NB4 (cell line): ENCODE data around the gene KLF16.
A peak's percentile ranks its signal among the peaks of the same experiment; 100 is the strongest.
"Not testable (repeated sequence)": the region's sequence is repeated elsewhere in the genome, so short reads cannot be mapped to it uniquely, and the experiment has no call there.

ENCODE experiments used
- DNase-seq: peaks from one replicate; pipeline ENCODE4 v3.0.0; 2010; ENCODE audit warnings: low read depth
- H3K4me3 ChIP-seq: one replicate; pipeline ENCODE4 v1.5.1; 2011; ENCODE audit warnings: mild to moderate bottlenecking, low read depth, low read length, moderate library complexity
- MAX ChIP-seq: IDR thresholded peaks from 2 replicates; pipeline ENCODE4 v1.6.1; 2011; ENCODE audit warnings: low read depth, low read length
- MYC ChIP-seq: IDR thresholded peaks from 2 replicates; pipeline ENCODE4 v1.6.1; 2011; ENCODE audit warnings: low read depth, low read length
- POLR2A ChIP-seq: IDR thresholded peaks from 2 replicates; pipeline ENCODE4 v1.6.1; 2011; ENCODE audit warnings: mild to moderate bottlenecking; ENCODE audit not compliant: insufficient read length; ENCODE audit errors: extremely low read depth
- TF ChIP-seq, protein P1 (sequence below): IDR thresholded peaks from one replicate; pipeline ENCODE4 v1.5.1; 2012; ENCODE audit warnings: low read depth, low read length

KLF16 gene

DNA sequence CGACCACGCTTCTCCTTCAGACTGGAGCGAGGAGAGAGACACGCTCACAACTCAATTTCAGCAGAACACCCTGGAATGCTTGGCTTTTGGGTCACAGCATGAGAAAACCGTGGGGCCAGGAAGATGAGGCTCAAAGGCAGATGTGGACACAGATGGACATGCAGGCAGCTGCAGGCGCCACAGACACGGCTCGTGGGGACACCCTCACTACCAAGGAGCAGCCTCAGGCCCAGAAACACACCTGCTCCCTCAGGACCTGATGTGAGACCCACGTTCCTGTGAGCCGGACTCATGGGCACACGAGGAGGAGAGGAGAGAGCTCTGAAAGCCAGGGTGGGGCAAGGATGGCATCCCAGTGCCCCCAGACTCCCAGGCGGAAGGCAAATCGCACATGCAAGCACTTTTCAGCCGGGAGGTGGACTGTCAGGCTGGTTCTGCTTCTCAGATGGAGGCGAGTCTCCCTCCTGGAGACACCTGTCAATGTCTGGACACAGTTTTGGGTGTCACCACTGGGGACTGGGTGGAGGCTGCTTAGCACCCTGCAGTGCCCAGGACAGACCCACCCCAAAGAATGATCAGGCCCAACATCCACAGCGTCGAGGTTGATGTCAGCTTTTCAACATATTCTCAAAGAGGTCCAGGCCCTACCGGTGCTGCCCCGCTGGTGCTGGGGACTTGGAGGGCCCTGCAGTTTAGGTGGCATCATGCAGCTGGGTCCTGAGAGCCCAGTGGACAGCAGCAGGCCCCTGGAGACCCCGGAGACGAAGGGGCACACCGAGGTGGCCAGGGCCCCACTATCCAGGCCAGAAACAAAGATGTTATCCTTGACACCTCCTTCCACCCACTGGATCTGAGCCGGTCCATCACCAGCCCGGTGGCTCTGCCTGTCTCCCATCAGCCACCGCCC lies 19.7 kb upstream of the KLF16 start:
- no peak overlapping the region for H3K4me3 ChIP-seq
- no peak for TF ChIP-seq MAX
- no peak for TF ChIP-seq POLR2A
- TF ChIP-seq, protein P1, sequence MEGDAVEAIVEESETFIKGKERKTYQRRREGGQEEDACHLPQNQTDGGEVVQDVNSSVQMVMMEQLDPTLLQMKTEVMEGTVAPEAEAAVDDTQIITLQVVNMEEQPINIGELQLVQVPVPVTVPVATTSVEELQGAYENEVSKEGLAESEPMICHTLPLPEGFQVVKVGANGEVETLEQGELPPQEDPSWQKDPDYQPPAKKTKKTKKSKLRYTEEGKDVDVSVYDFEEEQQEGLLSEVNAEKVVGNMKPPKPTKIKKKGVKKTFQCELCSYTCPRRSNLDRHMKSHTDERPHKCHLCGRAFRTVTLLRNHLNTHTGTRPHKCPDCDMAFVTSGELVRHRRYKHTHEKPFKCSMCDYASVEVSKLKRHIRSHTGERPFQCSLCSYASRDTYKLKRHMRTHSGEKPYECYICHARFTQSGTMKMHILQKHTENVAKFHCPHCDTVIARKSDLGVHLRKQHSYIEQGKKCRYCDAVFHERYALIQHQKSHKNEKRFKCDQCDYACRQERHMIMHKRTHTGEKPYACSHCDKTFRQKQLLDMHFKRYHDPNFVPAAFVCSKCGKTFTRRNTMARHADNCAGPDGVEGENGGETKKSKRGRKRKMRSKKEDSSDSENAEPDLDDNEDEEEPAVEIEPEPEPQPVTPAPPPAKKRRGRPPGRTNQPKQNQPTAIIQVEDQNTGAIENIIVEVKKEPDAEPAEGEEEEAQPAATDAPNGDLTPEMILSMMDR = no peak
- TF ChIP-seq MYC = no peak
- DNase-seq = no peak

DNA sequence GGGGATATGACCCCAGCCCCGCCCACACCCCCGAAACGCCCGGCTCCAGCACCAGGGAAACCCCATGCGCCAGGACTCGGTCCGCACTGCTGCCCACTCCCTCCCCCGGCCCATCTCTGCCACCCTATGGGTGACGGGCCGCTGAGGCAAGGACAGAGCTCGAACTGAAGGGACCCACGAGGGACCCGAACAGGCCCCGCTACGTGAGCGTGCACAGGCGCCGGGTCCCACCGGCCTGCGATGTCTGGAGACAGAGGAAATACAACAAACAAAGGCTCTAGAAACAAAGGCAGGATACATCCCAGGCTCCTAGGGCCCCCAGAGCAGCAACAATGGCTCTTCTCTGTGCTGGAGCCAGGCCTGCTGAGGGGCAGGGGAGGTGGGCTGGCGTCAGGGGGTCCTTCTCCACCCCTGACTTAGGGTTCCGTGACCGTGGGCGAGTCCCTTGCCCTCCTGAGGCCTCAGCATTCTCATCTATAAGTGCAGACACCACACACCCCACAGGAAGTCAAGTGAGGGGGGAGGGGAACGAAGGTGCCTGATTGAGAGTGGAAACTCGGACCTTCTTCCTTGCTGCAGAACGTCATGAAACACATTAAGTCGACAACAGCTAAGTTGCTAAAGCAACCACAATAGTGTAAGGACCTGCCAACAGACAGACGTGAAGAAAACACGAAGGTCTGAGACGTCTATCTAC lies 18.9 kb upstream of the KLF16 start:
- no peak for TF ChIP-seq POLR2A
- TF ChIP-seq MAX = no peak
- TF ChIP-seq MYC = no peak
- TF ChIP-seq, protein P1 = no peak
- DNase-seq = no peak
- no peak overlapping the region for H3K4me3 ChIP-seq

DNA sequence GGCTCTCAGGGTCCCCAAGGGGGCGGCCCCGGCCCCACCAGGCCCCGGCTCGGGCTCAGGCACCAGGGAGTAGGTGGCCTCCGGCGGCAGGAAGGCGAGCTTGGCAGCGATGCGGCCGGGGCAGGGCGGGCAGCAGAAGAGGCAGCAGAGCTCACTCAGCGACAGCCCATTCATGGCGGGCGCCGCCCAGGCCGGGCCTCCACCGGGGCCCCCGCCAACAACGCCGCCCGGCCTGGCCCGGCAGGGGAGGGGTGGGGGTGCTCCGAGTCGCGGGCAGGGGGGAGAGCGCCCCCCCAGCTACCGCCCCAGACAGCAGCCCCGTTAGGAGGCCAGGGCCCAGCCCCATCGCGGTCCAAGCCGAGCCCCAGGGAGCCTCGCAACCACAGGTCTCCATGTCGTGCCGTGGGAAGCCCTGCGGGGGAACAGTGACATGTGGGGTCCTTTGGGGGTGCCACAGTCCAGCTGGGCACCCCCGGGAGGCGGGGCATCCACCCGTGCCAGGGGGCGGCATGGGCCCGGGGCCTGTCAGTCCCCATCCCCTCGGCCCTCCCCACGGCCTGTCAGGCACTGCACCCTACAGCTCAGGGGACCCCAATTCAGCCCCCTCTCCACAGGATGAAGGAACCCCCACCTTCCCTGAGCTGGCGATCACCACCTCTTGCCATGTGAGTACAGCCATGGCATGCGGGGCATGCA lies 18.2 kb upstream of the KLF16 start:
- DNase-seq, H3K4me3 ChIP-seq: not testable (repeated sequence)

GRCh38 chr19:1880611-1881392 lies 17.4 kb upstream of the KLF16 start:
- DNase-seq = no peak
- H3K4me3 ChIP-seq = no peak overlapping the region
- no peak for TF ChIP-seq MAX
- TF ChIP-seq MYC = no peak

GRCh38 chr19:1879982-1880381 lies 16.6 kb upstream of the KLF16 start:
- not testable (repeated sequence) for H3K4me3 ChIP-seq, DNase-seq

DNA sequence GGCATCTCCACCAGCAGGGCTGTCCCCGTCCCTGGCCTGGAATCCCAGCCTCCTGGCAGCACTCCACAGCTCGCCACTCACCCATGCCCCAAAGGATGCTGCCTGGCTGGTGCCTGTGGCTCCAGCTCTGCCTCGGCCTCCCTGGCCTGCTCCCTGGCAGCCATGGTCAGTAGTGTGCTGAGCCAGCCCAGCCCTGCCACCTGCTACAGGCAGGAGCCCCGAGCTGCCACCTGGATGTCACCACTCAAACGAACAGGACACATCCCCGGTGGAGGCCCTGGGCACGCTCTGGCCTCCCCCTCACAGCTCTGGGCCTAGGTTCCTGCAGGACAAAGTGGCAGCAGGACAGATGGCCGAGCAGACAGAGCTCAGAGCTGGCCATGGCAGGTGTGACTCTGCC lies 15.2 kb upstream of the KLF16 start:
- DNase-seq, H3K4me3 ChIP-seq: not testable (repeated sequence)

DNA sequence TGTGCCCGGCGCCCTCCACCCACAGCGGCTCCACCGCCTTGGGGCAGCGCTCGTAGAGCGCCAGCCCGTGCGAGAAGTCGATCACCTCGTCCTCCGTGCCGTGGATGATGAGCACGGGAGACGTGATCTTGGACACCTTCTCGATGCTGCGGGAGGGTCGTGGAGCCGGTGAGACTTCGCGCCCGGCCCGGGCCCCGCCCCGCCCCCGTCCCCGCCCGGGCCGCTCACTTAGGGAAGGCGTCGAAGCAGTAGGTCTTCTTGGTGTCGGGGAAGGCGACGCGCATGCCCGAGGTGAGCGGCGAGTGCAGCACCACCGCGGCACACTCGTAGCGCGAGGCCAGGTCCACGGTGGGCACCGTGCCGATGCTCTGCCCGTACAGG lies 13.9 kb upstream of the KLF16 start:
- not testable (repeated sequence) for DNase-seq, H3K4me3 ChIP-seq

- DNase-seq = not testable (repeated sequence)
- H3K4me3 ChIP-seq = peak overlapping the region; percentile 21
These were observed 13.3 kb upstream of the KLF16 start for GRCh38 chr19:1876496-1877279.
